ENCODE data around the gene COMMD1.
"Not testable (repeated sequence)": the region's sequence is repeated elsewhere in the genome, so short reads cannot be mapped to it uniquely, and the experiment has no call there.

Gene COMMD1

GRCh38 chr2:61962095-61962984 is 56.9 kb downstream of the COMMD1 start:
- DNase-seq (ENCODE audit: low read depth in 1 of 2, low spot score in 1 of 2): no peak

DNA sequence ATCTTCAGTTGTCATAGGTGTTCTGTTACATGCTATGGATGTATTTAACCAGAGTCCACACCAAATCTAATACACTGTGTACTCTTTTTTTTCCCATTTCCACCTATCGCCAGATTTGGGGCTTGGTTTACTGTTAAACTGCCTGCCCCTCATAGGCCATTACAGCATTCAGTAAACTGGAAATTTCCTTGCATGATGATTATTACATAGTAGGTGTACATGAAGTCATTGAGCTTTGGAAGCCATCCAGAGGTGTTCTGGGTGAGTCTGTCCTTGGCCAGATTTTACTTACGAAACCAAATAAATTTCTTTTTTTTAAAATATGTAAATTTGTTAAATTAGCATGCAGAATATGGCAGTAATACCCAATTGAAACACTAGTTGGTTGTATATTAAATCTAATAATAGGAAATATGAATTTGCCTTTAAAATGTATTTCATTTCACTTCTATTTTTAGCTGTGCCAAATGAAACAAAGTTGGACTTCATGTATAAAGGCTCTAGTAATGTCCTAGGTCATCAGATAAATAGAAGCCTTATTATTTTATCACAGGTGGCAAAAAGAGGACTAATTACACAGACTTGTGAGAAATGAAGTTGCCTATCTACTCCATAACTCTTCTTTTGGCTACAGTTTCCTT is 60.7 kb downstream of the COMMD1 start:
- DNase-seq (ENCODE audit: low read depth in 1 of 2, low spot score in 1 of 2): no peak

DNA sequence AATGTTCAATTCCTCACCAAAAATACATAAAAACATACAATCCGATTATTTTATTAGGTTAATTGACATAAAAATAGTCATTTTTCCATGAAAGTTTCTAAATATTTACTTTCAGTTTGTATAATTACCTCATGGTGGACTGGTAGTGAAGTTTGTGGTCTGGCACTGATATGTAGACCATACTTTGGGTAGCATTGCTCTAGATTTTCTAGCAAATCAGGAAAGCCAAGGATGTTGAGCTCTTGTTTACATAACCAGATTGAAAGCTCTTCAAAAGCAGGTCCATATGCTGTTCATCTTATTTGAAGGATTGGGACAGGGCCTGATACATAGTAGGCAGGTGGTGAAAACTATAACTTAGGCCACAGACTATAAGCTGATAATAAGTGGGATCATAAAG is 61.8 kb downstream of the COMMD1 start:
- no peak for DNase-seq (ENCODE audit: low read depth in 1 of 2, low spot score in 1 of 2)

DNA sequence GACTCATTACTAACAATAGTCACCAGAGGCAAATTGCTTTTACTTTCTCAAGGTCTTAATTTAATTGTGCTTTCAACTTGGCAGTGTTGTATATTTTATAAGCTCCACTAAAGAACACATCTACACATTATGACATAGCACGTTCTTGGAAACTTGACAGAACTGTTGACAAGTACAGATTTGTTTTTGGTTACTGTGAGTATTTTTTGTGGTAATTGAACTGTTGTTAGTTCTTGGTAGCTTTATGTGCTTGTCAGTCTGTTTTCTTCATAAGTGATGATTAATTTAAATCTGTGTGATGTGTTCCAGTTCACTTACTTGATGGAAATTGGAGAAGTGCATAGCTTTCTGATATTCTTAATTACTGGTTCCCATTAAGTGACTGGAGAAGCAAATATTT is 63.9 kb downstream of the COMMD1 start:
- DNase-seq (ENCODE audit: low read depth in 1 of 2, low spot score in 1 of 2): no peak

DNA sequence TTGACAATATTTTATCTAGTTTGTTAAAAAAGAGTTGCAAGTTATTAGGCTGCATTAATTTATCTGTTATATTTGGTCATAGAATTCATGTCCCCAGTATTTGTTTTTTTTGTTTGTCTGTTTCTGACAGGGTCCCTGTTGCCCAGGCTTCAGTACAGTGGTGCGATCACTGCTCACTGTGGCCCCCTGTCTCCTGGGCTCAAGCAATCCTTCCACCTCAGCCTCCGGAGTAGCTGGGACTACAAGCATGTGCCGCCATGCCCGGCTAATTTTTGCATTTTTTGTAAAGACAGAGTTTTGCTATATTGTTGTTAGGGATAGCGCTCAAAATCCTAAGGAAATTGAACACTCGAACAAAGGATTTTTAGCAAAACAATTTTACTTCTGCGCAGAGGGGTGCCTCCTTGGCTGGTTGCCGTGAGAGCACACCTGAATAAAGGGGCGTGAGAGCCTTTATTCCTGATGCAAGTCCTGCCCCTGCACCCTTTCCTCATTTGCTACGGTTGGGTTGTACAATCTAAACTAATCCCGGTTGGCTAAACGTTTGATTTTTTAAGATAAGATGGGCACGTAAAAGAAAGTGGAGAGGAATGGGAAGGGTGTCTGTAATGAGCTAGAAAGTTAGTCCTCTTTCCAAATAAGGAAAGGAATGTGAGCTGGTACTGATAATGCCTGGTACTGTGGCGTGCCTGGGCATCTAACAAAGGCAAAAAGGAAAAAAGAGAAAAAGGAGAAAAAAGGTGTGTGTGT is 65.5 kb downstream of the COMMD1 start:
- DNase-seq (ENCODE audit: low read depth in 1 of 2, low spot score in 1 of 2): no peak

GRCh38 chr2:61978522-61978921 is 73.0 kb downstream of the COMMD1 start:
- DNase-seq (ENCODE audit: low read depth in 1 of 2, low spot score in 1 of 2): no peak

DNA sequence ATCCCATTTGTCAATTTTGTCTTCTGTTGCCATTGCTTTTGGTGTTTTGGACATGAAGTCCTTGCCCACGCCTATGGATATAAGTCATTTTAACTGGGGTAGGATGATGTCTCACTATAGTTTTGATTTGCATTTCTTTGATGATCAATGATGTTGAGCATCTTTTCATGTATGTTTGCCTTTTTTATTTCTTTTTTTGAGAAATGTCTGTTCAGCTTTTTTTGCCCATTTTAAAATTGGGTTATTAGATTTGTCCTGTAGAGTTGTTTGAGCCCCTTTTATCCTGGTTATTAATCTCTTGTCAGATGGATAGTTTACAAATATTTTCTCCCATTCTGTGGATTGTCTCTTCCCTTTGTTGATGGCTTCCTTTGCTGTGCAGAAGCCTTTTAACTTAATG is 75.3 kb downstream of the COMMD1 start:
- DNase-seq (ENCODE audit: low read depth in 1 of 2, low spot score in 1 of 2): no peak

DNA sequence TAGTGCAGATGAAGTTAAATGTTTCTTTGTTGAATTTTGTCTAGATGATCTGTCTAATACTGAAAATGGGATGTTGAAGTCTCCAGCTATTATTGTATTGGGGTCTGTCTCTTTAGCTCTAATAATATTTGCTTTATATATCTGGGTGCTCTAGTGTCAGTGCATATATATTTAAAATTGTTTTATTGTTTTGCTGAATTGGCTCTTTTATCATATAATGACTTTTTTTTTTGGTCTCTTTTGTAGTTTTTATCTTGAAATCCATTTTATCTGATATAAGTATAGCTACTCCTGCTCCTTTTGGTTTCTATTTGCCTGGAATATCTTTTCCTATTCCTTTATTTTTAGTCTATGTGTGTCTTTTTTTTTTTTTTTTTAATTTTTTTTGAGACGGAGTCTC is 79.2 kb downstream of the COMMD1 start:
- no peak for DNase-seq (ENCODE audit: low read depth in 1 of 2, low spot score in 1 of 2)

- no peak for DNase-seq (ENCODE audit: low read depth in 1 of 2, low spot score in 1 of 2)
Observed at GRCh38 chr2:61988462-61989366, 83.2 kb downstream of the COMMD1 start.

- no peak for DNase-seq (ENCODE audit: low read depth in 1 of 2, low spot score in 1 of 2)
Observed at GRCh38 chr2:61993422-61994024, 88.0 kb downstream of the COMMD1 start.

DNA sequence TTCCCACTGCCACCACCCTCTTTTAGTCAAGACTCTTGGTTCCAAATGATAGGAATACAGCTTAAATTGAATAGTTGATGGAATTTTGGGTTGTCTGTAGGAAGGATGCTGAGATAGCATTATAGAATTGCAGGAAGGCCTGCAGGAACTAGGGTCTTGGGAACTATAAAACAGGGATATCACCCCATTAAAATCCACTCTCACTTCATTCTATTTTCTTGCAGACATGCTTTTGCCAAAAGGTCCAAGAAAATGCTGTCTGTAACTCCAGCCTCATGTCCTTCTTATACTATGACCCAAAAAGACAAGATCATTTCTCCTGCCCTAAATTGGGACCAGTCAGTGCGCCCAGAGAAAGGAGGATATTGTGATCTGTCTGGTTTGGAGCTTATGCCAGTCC is 89.1 kb downstream of the COMMD1 start:
- DNase-seq (ENCODE audit: low read depth in 1 of 2, low spot score in 1 of 2): no peak

GRCh38 chr2:61995065-61995464 is 89.6 kb downstream of the COMMD1 start:
- no peak for DNase-seq (ENCODE audit: low read depth in 1 of 2, low spot score in 1 of 2)

DNA sequence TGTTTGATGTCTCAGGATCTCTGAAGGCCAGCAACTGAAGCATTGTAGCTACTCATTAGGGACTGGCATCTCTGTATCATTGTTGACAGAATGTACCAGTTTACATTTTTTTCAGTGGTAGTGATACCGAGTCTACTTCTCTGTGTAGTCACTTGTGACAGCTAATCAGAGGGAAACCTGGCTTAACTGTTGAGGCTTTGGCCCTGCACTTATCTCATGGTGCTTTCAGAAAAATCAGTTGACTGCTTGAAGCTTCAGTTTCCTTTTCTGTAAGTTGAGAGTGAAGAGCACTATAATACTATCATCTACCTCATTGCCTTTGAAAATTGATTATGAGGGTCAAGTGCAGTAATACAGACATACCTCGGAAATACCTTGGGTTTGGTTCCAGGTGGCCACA is 90.0 kb downstream of the COMMD1 start:
- DNase-seq (ENCODE audit: low read depth in 1 of 2, low spot score in 1 of 2): no peak

DNA sequence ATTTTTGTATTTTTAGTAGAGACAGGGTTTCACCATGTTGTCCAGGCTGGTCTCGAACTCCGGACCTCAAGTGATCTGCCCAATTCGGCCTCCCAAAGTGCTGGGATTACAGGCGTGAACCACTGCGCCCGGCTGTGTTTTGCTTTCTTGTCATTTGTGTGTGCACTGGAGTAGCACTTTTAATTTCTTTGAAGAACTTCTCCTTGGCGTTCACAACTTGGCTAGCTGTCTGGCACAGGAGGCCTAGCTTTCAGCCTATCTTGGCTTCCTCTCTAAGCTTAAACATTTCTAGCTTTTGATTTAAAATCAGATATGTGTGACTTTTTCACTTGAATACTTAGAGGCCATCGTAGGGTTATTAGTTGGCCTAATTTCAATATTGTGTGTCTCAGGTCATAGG is 93.0 kb downstream of the COMMD1 start:
- no peak for DNase-seq (ENCODE audit: low read depth in 1 of 2, low spot score in 1 of 2)

- no peak for DNase-seq (ENCODE audit: low read depth in 1 of 2, low spot score in 1 of 2)
Observed at GRCh38 chr2:62000538-62000937, 95.1 kb downstream of the COMMD1 start.

- no peak for DNase-seq (ENCODE audit: low read depth in 1 of 2, low spot score in 1 of 2)
Observed at GRCh38 chr2:62001431-62001830, 96.0 kb downstream of the COMMD1 start.

- not testable (repeated sequence) for DNase-seq (ENCODE audit: low read depth in 1 of 2, low spot score in 1 of 2)
Observed at GRCh38 chr2:62004428-62004827, 99.0 kb downstream of the COMMD1 start.

- no peak for DNase-seq (ENCODE audit: low read depth in 1 of 2, low spot score in 1 of 2)
Observed at GRCh38 chr2:62007555-62007954, 102.1 kb downstream of the COMMD1 start.

GRCh38 chr2:62010632-62011256 is 105.3 kb downstream of the COMMD1 start:
- no peak for DNase-seq (ENCODE audit: low read depth in 1 of 2, low spot score in 1 of 2)

- no peak for DNase-seq (ENCODE audit: low read depth in 1 of 2, low spot score in 1 of 2)
Observed at GRCh38 chr2:62013641-62014040, 108.2 kb downstream of the COMMD1 start.

Data from activated T-helper 1 cell treated with anti-CD3 and anti-CD28 coated beads, Interleukin-2, amount 50 U/mL, for 16 hours (primary cell).